ENCODE data around the gene TAAR1.
"Not testable (repeated sequence)": the region's sequence is repeated elsewhere in the genome, so short reads cannot be mapped to it uniquely, and the experiment has no call there.

Gene TAAR1

DNA sequence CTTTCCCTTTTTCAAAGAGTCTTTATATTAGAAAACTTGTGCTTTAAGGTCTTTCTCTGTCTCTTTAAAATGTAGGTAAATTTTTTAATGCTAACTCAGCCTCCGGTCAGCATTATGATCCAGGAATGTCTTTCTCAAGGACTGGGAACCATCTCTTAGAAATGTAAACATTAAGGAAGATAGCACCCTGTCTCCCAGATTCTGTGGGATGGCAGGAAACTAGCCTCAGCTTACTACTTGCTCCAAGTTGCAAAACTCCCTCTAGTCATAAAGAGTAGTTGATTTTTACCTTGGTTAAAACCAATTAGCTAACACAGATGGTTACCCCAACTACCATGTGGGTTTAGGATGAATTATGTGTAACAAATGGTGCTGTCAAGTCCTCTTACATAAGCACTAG is 4.7 kb upstream of the TAAR1 start:
- DNase-seq (ENCODE audit: low read depth in 1 of 2, low spot score in 1 of 2) = no peak

DNA sequence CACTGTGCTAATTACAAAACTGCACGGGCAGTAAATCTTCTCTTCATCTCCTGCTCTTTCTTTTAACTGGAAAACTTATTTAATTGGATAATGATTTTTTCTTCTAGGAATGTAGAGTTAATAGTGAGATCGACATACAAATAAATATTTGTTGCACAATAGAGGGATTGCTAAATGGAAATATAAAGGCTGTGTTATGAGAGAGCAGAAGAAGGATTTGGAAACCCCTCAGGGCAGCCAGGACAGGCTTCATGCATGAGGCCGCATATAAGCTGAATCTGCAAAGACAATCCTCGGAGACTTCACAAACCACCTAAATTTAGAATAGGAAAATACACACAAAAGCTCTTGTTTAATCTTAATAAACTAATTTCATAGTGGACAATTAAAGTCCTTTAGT is 2.9 kb upstream of the TAAR1 start:
- no peak for DNase-seq (ENCODE audit: low read depth in 1 of 2, low spot score in 1 of 2)

DNA sequence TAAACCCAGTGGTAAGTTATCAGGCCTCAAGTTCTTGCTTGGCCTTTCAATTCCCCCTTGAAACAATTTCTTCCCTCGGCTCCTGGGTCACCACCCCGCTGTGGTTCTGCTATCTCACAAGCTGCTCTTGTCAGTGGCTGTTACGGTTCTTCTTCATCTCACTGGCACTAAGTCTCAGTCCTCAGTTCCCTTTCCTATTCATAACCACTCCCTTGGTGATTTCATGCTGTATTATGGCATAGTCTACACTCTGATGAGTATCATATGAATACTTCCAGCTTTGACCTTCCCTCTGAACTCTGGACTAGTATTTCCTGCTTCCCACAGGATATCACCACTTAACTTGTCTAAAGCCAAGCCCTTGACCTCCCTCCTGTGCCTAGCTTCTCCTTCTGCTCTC is 7.9 kb downstream of the TAAR1 start:
- DNase-seq (ENCODE audit: low read depth in 1 of 2, low spot score in 1 of 2) = no peak

DNA sequence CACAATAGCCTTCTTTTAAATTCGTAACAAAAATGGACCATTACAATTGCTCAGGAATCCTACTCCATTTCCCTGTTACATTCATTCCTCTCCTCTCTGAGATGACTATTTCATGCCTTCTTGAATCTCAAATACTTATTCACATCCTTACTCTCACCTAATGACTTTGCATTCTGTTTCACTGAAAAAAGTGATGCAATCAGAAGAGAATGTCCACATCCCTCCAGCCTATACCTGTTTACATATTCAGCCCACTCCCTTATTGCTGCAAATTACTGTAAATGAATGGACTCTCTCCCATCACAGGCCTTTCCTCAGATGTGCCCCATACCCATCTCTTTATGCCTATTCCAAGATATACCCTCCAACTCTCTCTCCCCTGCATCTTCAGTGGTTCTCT is 8.6 kb downstream of the TAAR1 start:
- DNase-seq (ENCODE audit: low read depth in 1 of 2, low spot score in 1 of 2) = no peak

DNA sequence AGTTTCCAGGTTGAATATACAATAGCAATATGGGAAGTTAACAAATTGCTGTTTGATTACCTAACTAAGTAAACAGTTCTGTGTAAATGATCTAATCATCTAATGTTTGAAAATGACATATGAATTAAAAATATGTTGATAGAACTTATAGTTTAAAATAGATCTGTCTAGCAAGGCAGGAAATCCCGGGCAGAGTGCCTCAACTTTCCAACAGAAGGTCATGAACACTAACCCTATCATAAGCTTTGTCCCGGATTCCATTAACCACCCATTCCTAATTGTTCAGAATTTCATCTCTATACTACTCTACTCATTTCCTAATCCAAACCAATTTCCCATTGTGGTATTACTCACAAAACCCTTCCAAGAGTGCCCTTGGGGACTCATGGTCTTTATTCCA is 10.2 kb downstream of the TAAR1 start:
- no peak for DNase-seq (ENCODE audit: low read depth in 1 of 2, low spot score in 1 of 2)

DNA sequence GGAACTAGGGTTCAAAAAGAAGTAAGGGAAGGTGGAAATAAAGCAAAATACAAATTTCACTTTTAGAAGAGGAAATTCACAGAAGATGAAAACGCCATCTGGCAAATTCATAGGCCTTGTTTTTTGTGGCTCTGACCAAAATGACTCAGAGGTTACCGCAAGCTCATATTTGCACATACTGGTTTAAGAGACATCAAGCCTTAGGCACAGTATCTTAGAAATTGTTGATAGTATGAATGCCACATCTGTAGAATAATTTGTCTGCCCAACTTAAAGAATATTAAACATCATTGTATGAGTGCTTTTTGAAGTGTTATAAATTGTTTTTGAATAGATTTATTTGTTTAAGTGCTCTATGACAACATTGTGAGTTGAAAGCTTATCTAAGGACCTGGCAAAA is 10.6 kb downstream of the TAAR1 start:
- no peak for DNase-seq (ENCODE audit: low read depth in 1 of 2, low spot score in 1 of 2)

DNA sequence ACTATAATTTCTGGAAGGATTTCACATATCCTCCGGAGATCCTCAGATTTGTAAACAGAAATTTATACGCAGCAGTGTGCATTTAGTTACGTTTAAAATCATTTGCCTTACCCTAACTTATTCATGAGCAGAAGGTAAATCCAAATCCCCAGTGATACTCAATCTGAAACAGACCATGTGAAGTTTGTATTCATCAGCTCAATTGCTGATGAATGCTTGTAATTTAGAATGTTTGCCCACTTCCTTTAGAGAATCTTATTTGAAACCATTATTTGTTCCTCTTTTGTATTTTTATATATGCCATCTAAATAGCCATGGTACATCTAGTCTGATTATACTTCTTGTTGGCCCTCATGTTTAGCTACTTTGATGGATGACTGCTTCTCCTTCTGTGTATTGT is 15.4 kb downstream of the TAAR1 start:
- no peak for DNase-seq (ENCODE audit: low read depth in 1 of 2, low spot score in 1 of 2)

DNA sequence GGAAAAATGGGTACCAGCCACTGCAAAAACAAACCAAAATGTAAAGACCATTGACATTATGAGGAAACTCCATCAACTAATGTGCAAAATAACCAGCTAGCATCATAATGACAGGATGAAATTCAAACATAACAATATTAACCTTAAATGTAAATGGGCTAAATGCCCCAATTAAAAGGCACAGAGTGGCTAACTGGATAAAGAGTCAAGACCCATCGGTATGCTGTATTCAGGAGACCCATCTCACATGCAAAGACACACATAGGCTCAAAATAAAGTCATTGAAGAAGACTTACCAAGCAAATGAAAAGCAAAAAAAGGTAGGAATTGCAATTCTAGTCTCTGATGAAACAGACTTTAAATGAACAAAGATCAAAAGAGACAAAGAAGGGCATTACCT is 21.8 kb downstream of the TAAR1 start:
- not testable (repeated sequence) for DNase-seq (ENCODE audit: low read depth in 1 of 2, low spot score in 1 of 2)

DNA sequence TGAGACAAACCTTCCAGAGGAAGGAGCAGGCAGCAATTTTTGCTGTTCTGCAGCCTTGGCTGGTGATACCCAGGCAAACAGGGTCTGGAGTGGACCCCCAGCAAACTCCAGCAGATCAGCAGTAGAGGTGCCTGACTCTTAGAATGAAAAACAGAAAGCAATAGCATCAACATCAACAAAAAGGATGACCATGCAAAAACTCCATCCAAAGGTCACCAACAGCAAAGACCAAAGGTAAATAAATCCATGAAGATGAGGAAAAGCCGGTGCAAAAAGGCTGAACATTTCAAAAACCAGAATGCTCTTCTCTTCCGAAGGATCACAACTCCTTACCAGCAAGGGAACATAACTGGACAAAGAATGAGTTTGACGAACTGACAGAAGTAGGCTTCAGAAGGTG is 23.1 kb downstream of the TAAR1 start:
- DNase-seq (ENCODE audit: low read depth in 1 of 2, low spot score in 1 of 2) = not testable (repeated sequence)

DNA sequence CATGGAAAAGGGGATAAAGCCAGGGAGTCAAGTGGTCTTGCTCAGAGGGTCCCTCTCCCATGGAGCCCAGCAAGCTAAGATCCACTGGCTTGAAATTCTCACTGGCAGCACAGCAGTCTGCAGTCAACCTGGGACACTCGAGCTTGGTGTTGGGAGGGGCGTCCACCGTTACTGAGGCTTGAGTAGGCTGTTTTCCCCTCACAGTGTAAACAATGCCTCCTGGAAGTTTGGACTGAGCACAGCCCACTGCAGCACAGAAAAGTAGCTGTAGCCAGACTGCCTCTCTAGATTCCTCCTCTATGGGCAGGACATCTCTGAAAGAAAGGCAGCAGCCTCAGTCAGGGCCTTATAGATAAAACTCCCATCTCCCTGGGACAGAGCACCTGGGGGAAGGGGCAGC is 23.7 kb downstream of the TAAR1 start:
- not testable (repeated sequence) for DNase-seq (ENCODE audit: low read depth in 1 of 2, low spot score in 1 of 2)

DNA sequence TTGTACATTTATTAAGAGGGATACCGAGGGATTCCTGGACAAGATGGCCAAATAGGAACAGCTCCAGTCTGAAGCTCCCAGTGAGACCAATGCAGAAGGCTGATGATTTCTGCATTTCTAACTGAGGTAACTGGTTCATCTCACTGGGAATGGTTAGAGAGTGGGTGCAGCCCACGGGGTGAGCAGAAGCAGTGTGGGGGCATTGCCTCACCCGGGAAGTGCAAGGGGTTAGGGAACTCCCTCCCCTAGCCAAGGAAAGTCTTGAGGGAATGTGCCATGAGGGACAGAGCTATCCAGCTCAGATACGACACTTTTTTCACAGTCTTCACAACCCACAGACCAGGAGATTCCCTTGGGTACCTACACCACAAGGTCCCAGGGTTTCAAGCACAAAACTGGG is 24.2 kb downstream of the TAAR1 start:
- DNase-seq (ENCODE audit: low read depth in 1 of 2, low spot score in 1 of 2) = no peak

DNA sequence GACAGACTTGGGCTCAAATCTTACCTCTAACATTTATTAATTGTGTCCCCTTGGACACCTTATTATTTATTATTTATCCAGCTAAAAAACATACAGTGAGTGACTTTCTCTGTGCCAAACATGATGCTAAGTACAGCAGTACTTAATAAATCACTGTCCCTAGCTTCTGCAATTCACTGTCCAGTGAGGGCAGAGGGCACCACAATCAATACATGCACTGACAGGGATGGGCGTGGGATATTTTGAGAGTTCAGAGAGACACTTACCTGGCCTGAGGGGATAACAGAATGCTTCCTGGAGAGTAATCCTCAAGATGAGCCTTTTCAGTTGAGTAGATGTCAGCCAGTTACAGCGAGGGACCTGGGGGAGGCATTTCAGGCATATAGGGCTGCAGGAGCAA is 25.6 kb downstream of the TAAR1 start:
- DNase-seq (ENCODE audit: low read depth in 1 of 2, low spot score in 1 of 2) = no peak

DNA sequence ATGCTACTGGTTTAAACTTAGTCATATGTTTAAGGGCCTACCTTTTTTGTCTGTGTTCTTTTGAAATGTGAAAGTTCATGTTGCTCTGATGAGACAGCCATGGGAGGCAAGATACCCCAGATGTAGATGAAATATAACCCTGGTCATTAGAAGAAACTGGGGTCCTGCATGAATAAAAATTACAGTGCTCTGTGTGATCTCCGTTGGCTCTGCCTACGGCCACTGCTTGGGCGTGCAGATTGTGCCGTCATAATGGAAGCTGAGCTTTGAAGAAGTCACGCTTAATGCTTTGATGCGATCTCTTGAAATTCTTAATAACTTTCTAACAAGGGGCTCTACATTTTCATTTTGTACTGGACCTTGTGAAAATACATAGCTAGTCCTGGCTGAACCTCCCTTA is 34.8 kb downstream of the TAAR1 start, which contains the start of gene TAAR2:
Gene TAAR2 (minus strand): TSS at position 101 of the 400 bp plus-strand sequence. CDS start 0 bp downstream, at position 101.
- no peak for DNase-seq (ENCODE audit: low read depth in 1 of 2, low spot score in 1 of 2)

DNA sequence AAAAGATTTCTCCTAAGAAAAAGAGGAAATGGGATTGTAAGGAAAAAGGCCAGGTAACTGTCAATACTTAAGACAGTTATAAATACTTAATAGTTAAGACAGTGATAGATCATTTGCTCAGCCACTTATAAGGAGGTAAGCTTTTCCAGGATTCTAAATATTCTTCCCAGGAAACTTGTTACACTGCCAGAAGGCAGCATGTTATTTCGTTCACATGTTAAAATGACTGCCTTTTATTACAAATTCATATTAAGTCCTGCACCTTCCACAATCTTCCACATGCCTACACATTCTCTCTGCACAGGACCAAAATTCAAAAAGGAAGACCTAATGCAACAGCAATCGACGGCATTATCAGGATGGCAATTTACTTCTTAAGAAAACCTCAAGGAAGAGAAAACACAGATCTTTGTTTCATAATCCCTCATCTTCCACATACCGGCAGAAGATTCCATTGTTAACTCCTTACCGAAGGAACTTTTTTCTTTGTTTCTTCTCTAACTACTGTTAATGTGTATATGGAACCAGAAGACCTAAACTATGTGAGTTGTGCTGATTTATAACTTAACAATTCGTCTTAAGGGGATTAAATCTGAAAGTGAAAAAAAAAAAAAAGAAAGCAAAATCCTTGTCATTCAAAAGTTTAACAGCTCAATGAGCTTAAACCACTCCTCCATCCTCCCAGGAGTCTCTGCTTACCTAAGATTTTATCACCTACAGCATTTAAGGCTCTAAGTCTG is 35.7 kb downstream of the TAAR1 start:
- DNase-seq (ENCODE audit: low read depth in 1 of 2, low spot score in 1 of 2) = no peak

DNA sequence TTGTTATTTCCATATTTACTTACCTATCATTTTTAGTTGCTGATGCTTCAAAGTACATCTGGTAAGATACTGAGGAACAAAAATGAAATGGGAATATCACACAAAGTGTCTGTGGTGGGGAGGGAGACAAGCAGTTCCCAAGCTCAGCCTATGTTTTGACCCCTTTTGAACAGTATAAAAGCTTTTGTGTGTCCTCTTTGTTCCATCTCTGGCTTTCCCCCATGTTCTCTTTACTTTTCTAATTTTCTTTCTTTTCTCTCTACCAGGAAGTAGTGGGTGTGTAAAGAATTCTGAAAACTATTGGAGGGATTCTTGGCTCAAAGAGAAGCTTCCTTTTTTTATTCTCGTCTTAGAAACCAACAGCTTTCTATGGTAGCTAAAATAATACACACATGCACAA is 42.3 kb downstream of the TAAR1 start:
- DNase-seq (ENCODE audit: low read depth in 1 of 2, low spot score in 1 of 2) = no peak

DNA sequence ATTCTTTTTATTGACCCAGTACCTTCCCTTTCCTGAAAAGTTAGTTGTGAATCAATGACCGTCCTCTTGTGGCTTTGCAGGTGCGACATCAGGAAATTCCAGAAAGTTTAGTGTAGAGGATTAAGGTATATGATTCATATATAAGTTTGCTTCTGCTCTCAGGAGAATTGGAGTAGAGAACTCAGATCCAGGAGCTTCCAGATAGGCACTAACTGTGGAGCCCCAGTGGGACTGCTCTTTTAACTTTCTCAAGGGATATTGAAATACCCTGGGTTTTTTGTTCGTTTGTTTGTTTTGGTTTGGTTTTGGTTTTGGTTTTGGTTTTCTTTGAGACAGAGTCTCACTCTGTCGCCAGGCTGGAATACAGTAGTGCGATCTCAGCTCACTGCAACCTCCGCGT is 44.4 kb downstream of the TAAR1 start:
- no peak for DNase-seq (ENCODE audit: low read depth in 1 of 2, low spot score in 1 of 2)

DNA sequence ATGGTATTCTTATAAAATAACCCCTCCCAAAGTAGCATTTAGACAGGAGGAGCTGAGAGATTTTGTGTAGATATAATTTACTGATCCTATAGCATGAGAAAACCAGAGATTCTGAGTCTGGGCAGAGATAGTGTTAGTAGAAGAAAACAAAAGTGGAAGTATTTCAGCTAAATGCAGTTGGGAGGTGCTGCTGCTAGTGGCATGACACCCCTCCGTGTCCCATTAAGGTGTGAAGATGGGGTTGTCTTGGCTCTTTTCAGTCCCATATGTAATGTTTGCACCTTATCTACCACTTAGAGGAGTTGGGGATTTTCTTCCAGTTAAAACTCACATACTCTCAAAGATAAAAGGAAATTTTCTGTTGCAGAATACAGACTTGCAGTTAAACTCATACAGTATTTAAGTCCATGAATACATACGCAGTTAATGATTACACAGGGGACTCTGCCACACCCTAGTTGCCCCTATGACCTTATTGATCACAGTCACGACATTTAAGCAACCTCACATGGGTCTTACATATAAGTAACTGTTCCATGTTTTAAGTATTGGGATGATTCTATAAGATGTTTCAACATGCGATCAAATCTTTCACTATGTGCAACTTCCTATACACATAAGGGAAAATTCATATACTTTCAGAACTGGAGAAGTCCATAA is 46.4 kb downstream of the TAAR1 start:
- DNase-seq (ENCODE audit: low read depth in 1 of 2, low spot score in 1 of 2) = no peak

DNA sequence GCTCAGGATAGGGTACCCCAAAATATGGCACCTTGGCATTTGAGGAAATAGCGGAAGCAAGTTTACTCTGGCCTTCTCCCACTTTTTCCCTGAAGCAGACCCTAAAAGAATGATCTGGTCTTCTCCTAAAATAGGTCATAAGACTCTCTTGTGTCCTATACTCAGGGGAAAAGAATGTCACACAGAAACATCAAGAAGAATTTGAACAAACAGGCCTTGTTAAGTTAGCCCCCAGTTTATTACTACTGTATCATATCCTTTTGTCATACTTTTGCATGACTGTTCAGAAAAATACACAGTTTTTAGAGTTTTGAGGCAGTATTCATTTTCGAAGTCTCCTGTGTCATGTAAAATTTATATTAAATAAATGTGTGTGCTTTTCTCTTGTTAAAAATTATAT is 47.4 kb downstream of the TAAR1 start:
- DNase-seq (ENCODE audit: low read depth in 1 of 2, low spot score in 1 of 2) = no peak

DNA sequence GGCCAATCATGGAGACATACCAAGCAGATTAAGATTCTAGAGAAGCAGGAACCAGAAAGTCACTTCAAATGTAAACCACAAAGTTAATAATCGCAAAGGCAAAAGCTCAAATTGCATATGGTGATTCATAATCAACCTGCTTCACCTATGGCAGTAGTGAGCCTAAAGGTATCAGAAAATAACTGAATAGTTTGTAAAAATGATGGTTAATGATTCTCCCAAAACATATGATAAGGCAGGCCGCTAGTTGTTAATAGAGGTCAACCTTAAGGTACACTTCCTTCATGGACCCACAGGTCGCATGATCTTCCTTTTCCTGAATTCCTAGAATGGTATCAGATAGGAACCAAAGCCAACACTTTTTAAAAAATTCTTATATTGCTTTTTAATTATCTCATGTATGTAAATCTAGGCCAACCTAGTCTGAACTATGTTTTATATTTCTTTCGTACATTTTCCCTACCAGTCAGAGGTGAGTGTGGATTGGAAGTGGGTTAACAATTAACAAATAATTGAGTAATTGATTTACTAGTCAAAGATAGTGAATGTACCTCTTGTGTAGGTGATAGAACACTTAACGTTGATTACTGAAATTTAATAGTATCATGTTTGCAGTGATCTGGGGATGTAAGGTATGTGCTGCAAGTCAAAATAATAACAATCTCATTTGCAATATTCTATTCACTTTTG is 51.3 kb downstream of the TAAR1 start:
- no peak for DNase-seq (ENCODE audit: low read depth in 1 of 2, low spot score in 1 of 2)

DNA sequence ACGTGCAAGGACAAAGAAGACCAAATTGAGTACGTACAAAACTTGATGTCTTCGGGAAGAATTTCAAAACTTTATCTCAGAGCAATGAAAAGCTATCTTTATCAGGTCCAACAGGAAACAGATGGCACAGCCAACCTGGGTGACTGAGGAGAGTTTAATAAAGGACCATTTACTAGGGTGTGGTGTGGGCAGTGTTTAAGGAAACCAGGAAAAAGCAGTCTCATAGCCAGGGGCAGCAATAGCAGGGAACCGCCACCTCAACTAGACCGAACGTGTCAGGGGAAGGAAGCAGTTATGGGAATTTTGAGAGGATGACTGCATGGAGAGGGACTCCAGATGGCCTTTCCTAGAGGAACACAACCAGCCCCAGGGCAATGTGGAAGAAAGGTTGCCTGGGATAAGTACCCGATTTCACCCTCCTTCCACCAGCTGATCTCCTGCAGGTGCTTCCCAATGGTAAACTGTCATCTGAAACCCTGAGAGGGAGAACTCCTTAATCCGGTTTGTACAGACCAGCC is 54.3 kb downstream of the TAAR1 start:
- DNase-seq (ENCODE audit: low read depth in 1 of 2, low spot score in 1 of 2) = no peak

DNA sequence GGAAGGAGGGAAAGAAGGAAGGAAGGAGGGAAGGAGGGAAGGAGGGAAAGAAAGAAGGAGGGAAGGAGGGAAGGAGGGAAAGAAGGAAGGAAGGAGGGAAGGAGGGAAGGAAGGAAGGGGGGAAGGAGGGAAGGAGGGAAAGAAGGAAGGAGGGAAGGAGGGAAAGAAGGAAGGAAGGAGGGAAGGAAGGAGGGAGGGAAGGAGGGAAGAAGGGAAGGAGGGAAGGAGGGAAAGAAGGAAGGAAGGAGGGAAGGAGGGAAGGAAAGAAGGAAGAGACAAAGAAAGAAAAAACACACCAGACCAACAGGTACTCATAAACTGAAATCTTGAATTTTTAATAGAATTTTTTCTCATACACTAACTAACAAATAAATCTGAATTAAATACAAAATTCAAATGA is 58.1 kb downstream of the TAAR1 start:
- DNase-seq (ENCODE audit: low read depth in 1 of 2, low spot score in 1 of 2) = not testable (repeated sequence)

DNA sequence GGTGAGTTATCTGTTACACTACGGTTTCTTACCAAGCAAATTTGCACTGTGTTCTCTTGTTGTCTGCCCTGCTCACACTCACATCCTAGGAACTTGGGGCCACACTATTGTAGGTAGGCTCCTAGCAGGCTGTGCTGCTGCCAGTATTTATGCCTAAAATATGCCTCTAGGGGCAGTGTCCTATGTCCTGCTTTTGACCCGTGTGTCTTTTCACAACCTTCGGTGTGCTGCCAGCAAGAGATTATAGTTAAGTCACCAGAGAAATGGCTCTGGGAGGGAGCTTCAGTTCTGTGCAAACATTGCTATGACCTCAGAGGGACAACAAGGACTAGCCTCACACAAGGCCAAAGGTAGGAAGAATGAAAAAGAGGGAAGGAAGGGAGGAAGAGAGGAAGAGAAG is 60.5 kb downstream of the TAAR1 start:
- no peak for DNase-seq (ENCODE audit: low read depth in 1 of 2, low spot score in 1 of 2)
